GM12891 (cell line): ENCODE data around the gene PPFIA3.
"Not testable (repeated sequence)": the region's sequence is repeated elsewhere in the genome, so short reads cannot be mapped to it uniquely, and the experiment has no call there.

ENCODE experiments used
- DNase-seq: peaks from one replicate; pipeline ENCODE4 v3.0.0; 2011; ENCODE audit warnings: low spot score; ENCODE audit not compliant: insufficient read length
- FAIRE-seq: peaks from 2 replicates; lab custom pipeline; 2011; peaks lifted over from hg19 to GRCh38; lab: Jason Lieb, UNC
- PAX5 ChIP-seq: IDR thresholded peaks from 2 replicates; pipeline ENCODE4 v1.6.1; 2011; ENCODE audit warnings: low read length, moderate library complexity, mild to moderate bottlenecking; ENCODE audit not compliant: insufficient read depth, severe bottlenecking
- POLR2A ChIP-seq: IDR thresholded peaks from 2 replicates; pipeline ENCODE4 v1.6.1; 2011; ENCODE audit warnings: low read depth, low read length, control low read depth
- POLR2AphosphoS5 ChIP-seq: IDR thresholded peaks from 2 replicates; pipeline ENCODE4 v1.6.1; 2011; ENCODE audit warnings: low read depth, low read length, control low read depth
- POU2F2 ChIP-seq: IDR thresholded peaks from 2 replicates; pipeline ENCODE4 v1.6.1; 2011; ENCODE audit warnings: low read depth, mild to moderate bottlenecking, control low read depth, low read length, moderate library complexity
- SPI1 ChIP-seq: IDR thresholded peaks from 2 replicates; pipeline ENCODE4 v1.6.1; 2011; ENCODE audit warnings: low read depth, low read length, control low read depth
- TAF1 ChIP-seq: IDR thresholded peaks from 2 replicates; pipeline ENCODE4 v1.6.1; 2011; ENCODE audit warnings: low read depth, low read length, control low read depth

PPFIA3 gene

DNA sequence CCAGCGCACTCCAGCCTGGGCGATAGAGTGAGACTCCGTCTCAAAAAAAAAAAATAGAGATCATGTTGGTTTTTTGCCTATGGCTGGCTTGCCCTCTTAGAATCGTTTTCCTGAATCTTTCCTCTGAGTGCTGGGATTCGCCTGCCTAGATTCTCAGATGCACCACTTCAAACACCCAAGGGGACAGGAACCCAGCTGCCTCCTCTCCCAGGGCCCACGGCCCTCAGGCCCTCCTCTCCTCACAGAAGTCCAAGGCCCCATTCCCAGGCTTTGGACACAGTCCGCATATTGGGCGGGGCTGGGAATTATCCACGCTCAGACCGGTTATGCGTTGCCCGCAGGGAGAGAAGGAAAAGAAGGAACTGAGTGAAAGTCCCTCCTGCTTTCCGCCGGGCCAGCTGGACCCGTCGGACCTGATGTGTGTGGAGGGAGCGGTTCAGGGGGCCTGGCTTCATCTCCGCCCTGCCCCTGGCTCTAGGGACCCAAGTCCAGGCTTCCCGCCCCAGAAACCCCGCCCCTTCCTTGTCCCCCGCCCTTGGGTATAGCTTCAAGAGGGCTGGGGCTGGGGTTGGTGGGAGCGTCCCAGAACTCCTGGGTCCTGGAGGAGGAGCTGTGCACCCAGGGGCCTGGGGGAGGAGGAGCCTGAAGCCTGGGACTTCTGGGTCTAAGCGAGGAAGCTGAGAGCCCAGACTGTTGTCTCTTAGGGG lies 5.8 kb downstream of the PPFIA3 start:
- DNase-seq: no peak
- TF ChIP-seq POLR2A: no peak
- TF ChIP-seq POLR2AphosphoS5: no peak
- no peak for TF ChIP-seq SPI1
- TF ChIP-seq PAX5: no peak
- TF ChIP-seq POU2F2: no peak
- no peak for TF ChIP-seq TAF1
- no peak for FAIRE-seq

DNA sequence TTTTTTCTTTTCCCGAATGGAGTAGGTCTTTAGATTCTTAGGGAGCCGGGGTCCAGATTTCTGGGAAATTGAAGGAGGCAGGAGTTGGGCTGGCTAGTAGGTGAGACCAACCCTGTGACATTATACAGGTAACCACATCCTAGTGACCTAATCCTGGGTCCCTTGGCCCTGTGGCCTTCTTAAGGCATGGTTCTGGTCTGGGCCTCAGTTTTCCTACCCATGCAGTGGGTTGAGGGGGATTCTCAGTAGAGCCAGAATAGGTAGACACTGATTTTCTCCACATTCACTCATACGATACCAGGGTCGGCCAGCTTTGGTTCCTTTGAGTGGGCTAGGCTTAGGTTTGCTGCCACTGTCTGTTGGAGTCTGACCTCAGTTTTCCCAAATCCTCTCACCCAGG lies 7.2 kb downstream of the PPFIA3 start:
- TF ChIP-seq PAX5 (no peak), POLR2AphosphoS5 (no peak), TAF1 (no peak), SPI1 (no peak), POLR2A (no peak), POU2F2 (no peak)
- DNase-seq (no peak), FAIRE-seq (no peak)

DNA sequence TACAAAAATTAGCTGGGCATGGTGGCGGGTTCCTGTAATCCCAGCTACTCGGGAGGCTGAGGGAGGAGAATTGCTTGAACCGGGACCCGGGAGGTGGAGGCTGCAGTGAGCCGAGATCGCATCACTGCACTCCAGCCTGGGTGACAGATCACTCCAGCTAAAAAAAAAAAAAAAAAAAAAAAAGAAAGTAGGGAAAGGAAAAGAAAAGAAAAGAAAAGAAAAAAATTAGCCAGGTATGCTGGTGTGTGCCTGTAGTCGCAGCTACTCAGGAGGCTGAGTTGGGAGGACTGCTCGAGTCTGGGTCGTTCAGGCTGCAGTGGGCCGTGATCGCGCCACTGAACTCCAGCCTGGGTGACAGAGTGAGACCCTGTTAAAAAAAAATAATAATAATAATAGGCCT lies 7.9 kb downstream of the PPFIA3 start:
- FAIRE-seq, DNase-seq: not testable (repeated sequence)

DNA sequence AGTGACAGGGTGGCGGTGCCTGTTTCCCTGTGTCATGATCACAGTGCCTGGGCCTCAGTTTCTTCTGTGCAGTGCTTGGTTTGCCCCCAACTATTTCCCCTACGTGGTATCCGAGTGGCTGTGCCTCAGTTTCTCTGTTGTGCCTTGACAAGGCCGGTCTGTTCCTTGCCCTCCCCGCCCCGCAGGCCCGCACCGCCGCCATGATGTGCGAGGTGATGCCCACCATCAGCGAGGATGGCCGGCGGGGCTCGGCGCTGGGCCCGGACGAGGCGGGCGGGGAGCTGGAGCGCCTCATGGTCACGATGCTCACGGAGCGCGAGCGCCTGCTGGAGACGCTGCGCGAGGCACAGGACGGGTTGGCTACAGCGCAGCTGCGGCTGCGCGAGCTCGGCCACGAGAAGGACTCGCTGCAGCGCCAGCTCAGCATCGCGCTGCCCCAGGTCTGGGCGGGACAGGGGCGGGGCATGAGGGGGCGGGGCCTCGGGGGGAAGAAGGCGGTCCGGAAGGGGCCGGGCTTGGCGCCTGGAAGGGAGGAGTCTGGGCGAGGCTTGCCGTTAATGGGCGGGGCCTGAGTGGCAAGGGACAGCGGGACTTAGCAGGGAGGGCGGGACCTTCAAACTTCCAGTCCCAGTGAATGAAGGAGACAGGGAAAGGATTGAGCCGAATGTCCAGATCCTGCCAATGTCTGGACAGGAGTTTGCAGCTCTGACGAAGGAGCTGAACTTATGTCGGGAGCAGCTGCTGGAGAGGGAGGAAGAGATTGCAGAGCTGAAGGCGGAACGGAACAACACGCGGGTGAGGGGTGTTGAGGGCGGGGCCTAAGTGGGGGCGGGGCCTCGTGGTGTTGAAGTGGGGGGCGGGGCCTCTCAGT lies 8.6 kb downstream of the PPFIA3 start:
- FAIRE-seq: peak; percentile 95
- TF ChIP-seq SPI1 (no peak), POLR2A (no peak), POLR2AphosphoS5 (no peak), POU2F2 (no peak), PAX5 (no peak), TAF1 (no peak)
- DNase-seq: peak; percentile 98

DNA sequence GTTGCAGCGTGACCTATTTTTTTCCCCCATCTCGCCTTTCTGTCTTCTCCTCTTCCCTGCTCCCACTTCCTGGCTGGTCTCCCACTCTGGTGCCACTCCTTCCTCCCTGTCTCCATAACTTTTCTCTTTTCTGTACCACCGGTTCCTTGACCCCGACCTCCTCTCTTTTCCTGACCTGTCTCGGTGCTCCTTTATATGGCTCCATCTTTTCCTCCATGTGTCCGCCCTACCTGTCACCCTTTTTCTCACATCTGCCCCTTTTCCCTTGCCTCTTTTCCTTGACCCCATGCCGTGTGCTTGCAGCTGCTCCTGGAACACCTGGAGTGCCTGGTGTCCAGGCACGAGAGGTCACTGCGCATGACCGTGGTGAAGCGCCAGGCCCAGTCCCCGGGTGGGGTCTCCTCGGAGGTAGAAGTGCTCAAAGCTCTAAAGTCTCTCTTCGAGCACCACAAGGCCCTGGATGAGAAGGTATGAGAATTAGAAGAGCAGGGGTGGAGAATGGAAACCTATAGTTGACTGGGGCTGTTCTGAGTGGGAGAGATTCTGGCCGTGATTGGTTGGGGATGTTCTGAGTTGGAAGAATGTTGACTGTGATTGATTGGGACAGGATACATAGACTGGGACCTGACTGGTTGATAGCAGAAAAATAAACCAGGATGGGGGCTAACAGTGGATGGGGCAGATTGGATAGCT lies 9.3 kb downstream of the PPFIA3 start:
- FAIRE-seq (no peak), DNase-seq (no peak)
- TF ChIP-seq POLR2A (no peak), PAX5 (no peak), POU2F2 (no peak)

DNA sequence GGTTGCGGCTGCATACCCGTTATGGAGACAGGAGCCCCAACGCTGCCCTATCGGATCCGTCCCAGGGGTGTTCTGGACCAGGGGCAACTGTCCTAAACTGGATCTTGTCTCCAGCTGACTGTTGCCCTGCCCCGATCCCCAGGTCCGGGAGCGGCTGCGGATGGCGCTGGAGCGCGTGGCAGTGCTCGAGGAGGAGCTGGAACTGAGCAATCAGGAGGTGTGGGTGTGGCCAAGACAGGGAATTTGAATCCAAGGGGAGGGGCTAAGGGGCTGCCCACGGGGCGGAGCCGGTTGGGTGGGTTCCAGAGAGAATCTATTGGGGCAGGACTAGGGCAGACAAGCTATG lies 9.9 kb downstream of the PPFIA3 start:
- FAIRE-seq (no peak), DNase-seq (no peak)
- TF ChIP-seq POLR2AphosphoS5: no peak
- no peak for TF ChIP-seq PAX5
- no peak for TF ChIP-seq SPI1
- no peak for TF ChIP-seq POLR2A
- no peak for TF ChIP-seq POU2F2
- TF ChIP-seq TAF1: no peak

DNA sequence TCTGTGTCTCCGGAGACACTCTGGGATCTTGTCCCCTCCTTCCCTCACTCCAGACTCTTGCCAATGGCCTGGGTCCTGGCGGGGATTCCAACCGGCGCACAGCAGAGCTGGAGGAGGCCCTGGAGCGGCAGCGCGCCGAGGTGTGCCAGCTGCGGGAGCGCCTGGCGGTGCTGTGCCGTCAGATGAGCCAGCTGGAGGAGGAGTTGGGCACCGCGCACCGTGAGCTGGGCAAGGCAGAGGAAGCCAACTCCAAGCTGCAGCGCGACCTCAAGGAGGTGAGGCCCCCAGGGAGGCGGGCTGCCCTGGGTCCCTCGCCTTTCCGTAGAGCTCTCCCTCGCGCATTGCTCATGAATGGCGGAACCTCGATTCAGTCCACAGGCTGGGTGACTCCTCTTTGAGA lies 11.0 kb downstream of the PPFIA3 start:
- no peak for DNase-seq
- TF ChIP-seq PAX5: no peak
- TF ChIP-seq POLR2AphosphoS5: no peak
- no peak for FAIRE-seq

DNA sequence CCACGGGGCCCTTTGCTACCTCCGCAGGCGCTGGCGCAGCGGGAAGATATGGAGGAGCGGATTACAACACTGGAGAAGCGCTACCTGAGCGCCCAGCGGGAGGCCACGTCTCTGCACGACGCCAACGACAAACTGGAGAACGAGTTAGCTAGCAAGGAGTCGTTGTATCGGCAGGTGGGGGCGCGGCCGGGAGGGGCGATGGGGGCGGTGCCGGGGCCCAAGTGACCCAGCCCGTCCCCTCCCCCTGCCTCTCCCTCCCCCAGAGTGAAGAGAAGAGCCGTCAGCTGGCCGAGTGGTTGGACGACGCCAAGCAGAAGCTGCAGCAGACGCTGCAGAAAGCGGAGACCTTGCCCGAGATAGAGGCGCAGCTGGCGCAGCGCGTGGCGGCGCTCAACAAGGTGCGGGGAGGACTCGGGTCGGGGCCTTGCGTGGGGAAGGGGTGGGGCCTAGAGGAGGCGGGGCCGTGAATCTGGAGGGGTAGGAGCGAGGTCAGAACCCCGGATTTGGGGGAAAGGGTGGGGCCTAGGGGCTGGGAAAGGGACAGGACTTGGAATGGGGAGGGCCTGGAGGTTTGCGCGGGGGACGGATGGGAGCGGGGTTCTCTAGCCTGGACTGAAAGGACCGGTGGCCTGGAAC lies 13.7 kb downstream of the PPFIA3 start:
- FAIRE-seq (no peak), DNase-seq (no peak)
- TF ChIP-seq TAF1: no peak
- TF ChIP-seq SPI1: no peak
- no peak for TF ChIP-seq POU2F2
- no peak for TF ChIP-seq PAX5
- no peak for TF ChIP-seq POLR2A
- no peak for TF ChIP-seq POLR2AphosphoS5

DNA sequence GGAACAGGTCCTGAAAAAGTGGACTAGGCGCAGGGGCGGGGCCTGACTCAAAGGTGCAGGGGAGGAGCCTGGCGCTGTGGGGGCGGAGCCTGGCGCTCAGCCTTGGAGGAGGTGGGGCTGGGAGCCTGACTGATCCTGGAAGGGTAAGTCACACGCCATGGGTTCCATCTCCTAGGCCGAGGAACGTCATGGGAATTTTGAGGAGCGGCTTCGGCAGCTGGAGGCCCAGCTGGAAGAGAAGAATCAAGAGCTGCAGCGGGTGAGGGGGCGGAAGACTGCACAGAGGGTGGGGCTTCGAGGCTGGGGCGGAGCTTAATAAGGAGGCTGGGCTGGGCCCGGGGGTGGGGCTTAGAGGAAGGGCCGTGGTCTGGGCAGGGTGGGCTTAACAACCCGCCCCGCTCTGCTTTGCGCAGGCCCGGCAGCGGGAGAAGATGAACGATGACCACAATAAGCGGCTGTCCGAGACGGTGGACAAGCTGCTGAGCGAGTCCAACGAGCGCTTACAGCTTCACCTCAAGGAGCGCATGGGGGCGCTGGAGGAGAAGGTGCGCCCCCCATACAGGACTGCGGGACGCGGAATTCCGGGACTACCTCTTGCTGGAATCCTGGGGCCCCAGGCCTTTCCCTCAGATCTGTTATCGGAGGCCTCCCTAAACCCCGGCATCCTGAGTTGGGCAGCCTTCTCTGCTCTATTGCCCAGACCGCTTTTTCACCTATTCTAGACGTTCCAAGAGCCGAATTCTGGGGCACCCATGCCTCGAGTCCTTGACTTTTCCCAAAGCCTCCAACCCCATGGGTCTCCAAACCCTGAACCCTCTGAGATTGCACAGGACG lies 14.5 kb downstream of the PPFIA3 start:
- DNase-seq: no peak
- FAIRE-seq: no peak
- TF ChIP-seq PAX5 (no peak), POU2F2 (no peak), SPI1 (no peak)

DNA sequence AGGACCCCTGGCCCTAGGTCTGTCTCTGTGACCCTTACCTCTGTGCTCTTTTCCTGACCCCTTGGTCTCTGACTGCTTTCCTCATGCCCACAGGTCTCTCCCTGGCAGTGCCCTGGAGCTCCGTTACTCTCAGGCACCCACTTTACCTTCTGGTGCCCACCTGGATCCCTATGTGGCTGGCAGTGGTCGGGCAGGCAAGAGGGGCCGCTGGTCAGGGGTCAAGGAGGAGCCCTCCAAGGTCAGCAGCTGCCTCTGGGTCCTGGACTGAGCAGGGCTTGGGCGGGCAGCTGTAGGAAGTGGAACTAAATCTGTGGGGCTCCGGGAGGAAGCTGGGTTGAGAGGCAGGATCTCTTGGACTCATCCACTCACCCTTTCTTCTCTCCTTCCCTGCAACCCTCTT lies 16.3 kb downstream of the PPFIA3 start:
- TF ChIP-seq POLR2AphosphoS5 (no peak), TAF1 (no peak), SPI1 (no peak), POU2F2 (no peak)
- no peak for FAIRE-seq

More for the DNA sequence above, 16.3 kb downstream of the PPFIA3 start:
- DNase-seq: no peak
